ENCODE results near the gene CNR1.

CNR1 gene

GRCh38 chr6:88143421-88144157 is 22.6 kb downstream of the CNR1 start:
- DNase-seq (ENCODE audit: low spot score): no peak

DNA sequence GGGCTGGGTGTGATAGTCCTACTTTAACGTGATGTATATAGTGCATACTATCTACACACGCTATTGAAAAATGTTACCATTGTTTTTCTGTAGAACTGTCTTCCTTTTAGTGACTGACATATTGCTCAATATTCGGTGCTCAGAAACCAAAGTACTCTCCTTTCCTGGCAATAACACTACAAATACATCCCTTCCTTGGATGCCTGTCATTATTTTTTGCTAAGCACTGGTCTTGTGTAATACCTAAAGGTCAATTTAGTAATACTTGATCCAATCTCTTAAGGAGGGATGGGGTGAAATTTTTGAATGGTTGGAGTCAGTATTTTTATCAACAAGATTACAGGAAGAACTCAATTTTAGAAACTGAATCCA is 23.9 kb downstream of the CNR1 start:
- DNase-seq (ENCODE audit: low spot score): no peak

- DNase-seq (ENCODE audit: low spot score): no peak
Measured at GRCh38 chr6:88141561-88142296, 24.4 kb downstream of the CNR1 start.

- DNase-seq (ENCODE audit: low spot score): no peak
Measured at GRCh38 chr6:88137915-88138314, 28.2 kb downstream of the CNR1 start.

DNA sequence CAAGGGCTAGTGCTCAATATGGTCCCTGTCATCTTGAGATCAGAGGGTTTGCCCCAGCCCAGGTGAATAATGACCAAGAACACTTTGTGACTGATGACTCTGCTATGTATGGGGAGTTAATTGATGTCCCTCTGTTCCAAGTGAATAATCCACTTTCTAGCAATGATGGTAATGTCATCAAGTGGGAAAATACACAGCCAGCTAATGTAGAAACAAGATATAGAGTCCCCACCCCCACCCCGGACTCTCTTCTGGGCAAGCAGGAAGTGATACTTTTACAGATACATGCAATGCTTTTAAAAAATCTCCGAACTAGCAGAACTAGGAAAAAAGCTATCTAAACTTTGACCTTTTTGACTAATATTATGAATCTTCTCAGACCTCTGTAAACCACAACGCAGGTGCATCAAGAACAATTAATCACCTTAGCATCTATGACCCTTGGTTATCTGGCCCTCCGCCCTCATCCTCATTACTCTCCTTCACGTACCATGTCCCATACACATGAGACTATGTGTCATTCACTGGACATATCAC is 30.5 kb downstream of the CNR1 start:
- no peak for DNase-seq (ENCODE audit: low spot score)

- DNase-seq (ENCODE audit: low spot score): no peak
Measured at GRCh38 chr6:88134575-88134974, 31.6 kb downstream of the CNR1 start.

DNA sequence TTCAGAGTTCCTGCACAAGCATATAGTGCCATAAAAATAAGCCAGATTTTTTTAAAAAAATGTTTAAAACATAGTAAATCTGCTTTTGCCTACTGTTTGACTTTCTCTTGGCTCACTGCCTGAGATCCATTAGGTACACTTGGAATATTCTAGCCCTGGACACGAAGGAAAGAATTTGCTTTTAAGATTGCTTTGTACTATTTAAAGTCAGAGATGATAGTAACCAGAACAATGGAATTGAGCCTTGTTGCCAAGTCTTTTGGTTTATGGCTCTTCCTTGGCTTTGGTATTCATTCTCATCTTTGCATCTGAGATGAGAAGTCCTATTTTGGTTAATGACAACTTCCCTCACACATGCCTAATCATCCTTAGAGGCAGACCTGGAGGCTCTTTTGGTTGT is 32.4 kb downstream of the CNR1 start:
- no peak for DNase-seq (ENCODE audit: low spot score)

GRCh38 chr6:88124925-88125557 is 41.1 kb downstream of the CNR1 start:
- DNase-seq (ENCODE audit: low spot score): no peak

- DNase-seq (ENCODE audit: low spot score): no peak
Measured at GRCh38 chr6:88120635-88121034, 45.5 kb downstream of the CNR1 start.

GRCh38 chr6:88119769-88120168 is 46.4 kb downstream of the CNR1 start:
- no peak for DNase-seq (ENCODE audit: low spot score)

DNA sequence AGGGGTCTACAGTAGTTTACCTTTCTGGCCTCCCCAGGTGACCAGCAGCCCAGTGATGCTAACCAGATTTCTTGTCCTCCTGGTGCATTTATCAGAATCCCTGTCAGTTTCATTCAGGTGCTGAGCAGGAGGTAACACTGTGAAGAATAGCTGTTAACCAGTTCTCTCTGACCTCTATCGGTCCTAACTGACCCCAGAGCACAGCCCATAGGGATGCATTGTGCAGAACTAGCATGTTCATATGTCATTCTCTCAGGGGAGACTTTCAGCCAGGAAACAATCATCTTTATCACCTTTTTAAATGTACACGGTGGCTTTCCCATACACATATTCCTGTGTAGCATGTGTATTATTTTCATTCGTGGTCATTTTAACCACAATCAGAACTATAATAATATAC is 49.9 kb downstream of the CNR1 start:
- DNase-seq (ENCODE audit: low spot score): no peak

GRCh38 chr6:88115307-88115706 is 50.8 kb downstream of the CNR1 start:
- no peak for DNase-seq (ENCODE audit: low spot score)

DNA sequence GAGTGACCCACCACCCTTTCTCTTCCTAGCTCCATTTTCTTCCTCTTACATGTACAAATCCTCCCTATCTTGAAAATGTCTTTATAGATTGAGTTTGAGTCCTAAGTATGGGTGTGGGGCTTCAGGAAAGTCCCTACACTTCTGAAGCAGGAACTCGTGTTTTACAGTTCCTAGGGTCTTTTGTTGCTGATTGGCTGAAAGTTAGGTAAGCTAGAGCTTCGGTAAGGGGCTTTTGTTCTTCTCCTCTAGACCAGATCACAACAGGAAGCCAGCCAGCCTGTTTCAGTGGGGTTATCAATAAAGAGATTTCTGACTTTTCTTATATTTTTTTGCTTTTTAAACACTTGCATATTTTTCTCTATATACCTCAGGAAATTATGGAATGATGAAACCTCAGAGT is 51.3 kb downstream of the CNR1 start:
- no peak for DNase-seq (ENCODE audit: low spot score)

GRCh38 chr6:88111991-88112390 is 54.2 kb downstream of the CNR1 start:
- no peak for DNase-seq (ENCODE audit: low spot score)

- DNase-seq (ENCODE audit: low spot score): no peak
Measured at GRCh38 chr6:88107241-88107640, 58.9 kb downstream of the CNR1 start.

DNA sequence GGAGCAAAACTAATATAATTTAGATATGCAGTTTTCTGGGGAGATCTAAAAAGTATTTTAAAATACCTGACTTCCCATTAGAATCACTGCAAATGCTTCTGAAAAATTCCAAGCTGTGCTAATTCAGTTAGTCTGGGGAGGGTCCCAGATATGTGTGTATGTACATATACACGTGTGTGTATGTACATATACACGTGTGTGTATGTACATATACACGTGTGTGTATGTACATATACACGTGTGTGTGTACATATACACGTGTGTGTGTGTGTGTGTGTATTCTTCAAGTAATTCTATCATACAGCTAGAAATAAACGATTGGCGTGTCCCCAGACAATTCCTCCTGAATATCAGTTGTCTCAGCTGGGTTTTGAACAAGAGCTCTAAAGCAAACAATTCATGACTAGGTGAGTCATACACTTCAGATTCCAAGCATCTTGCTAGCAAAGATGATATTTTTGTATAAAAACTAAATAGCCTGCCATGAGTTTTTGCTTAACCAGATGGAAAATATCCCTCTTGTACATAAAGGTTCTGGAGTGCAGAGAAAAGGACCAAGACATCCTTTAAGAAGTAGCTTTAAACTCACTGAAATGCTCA is 60.3 kb downstream of the CNR1 start:
- no peak for DNase-seq (ENCODE audit: low spot score)

Data from AG20443 (cell line).